HEK293 (cell line): ENCODE results near the gene CCDC178.
A peak's percentile ranks its signal among the peaks of the same experiment; 100 is the strongest.

Experiments
- CTCF ChIA-PET: fragments of 350-600 bp; formaldehyde crosslinking; extraction: SDS; loops from one replicate; lab custom pipeline; 2021; ENCODE audit warnings: antibody characterized with exemption; lab: Yijun Ruan, JAX
- POLR2A ChIA-PET: fragments of 300-600 bp; formaldehyde crosslinking; extraction: SDS; loops from one replicate; lab custom pipeline; 2020; ENCODE audit warnings: antibody characterized with exemption, inconsistent platforms; lab: Yijun Ruan, JAX
- H3K27ac ChIP-seq: fragments of 200-500 bp; sonication (Bioruptor generic); 2 replicates; pipeline ENCODE4 v1.5.1; 2014; ENCODE audit warnings: low read depth, low read length, control low read depth, inconsistent platforms; ENCODE audit errors: extremely low read depth
- H3K36me3 ChIP-seq, 2 experiments: fragments of 200-500 bp in 1 of 2; sonication (Bioruptor generic) in 1 of 2; 1 replicate in 1 of 2; 2 replicates in 1 of 2; pipeline ENCODE4 v1.5.1; 2014 to 2017; ENCODE audit warnings: inconsistent platforms in 2 of 2, low read length in 2 of 2; ENCODE audit not compliant: control insufficient read depth in 2 of 2, insufficient read depth in 1 of 2
- H3K4me1 ChIP-seq: fragments of 200-500 bp; sonication (Bioruptor generic); 2 replicates; pipeline ENCODE4 v1.5.1; 2014; ENCODE audit warnings: mild to moderate bottlenecking, low read length, inconsistent platforms; ENCODE audit not compliant: control insufficient read depth, insufficient read depth
- H3K4me3 ChIP-seq: 2 replicates; pipeline ENCODE4 v1.5.1; 2011; ENCODE audit warnings: low read depth, mild to moderate bottlenecking, control low read depth, low read length, moderate library complexity
- H3K9me3 ChIP-seq: fragments of 200-500 bp; sonication (Bioruptor generic); 2 replicates; pipeline ENCODE4 v1.5.1; 2014; ENCODE audit warnings: low read depth, low read length, inconsistent platforms; ENCODE audit not compliant: control insufficient read depth, insufficient read depth
- HOXD13 ChIP-seq: sonication (generic); formaldehyde crosslinking; IDR thresholded peaks from 2 replicates; pipeline ENCODE4 v1.8.0; 2022; ENCODE audit warnings: missing genetic modification reagents, borderline replicate concordance
- OVOL3 ChIP-seq: fragments of 450-650 bp; formaldehyde crosslinking; IDR thresholded peaks from 2 replicates; pipeline ENCODE4 v1.5.1; 2016; ENCODE audit warnings: missing biosample characterization, missing genetic modification characterization
- SALL2 ChIP-seq: fragments of 450-650 bp; formaldehyde crosslinking; IDR thresholded peaks from 2 replicates; pipeline ENCODE4 v1.5.0; 2017; ENCODE audit warnings: missing biosample characterization, mild to moderate bottlenecking, missing genetic modification characterization, borderline replicate concordance
- SP2 ChIP-seq: fragments of 450-650 bp; formaldehyde crosslinking; IDR thresholded peaks from 2 replicates; pipeline ENCODE4 v1.5.1; 2016; ENCODE audit warnings: missing biosample characterization, missing genetic modification characterization
- ZIC2 ChIP-seq: fragments of 450-650 bp; formaldehyde crosslinking; IDR thresholded peaks from 2 replicates; pipeline ENCODE4 v1.5.1; 2016; ENCODE audit warnings: missing biosample characterization, missing genetic modification characterization
- ZNF132 ChIP-seq: fragments of 450-650 bp; formaldehyde crosslinking; IDR thresholded peaks from 2 replicates; pipeline ENCODE4 v1.5.1; 2017; ENCODE audit warnings: missing biosample characterization, missing genetic modification characterization, borderline replicate concordance
- ZNF174 ChIP-seq: fragments of 450-650 bp; formaldehyde crosslinking; IDR thresholded peaks from 2 replicates; pipeline ENCODE4 v1.5.0; 2017; ENCODE audit warnings: missing biosample characterization, mild to moderate bottlenecking, missing genetic modification characterization
- ZNF175 ChIP-seq: fragments of 450-650 bp; formaldehyde crosslinking; IDR thresholded peaks from 2 replicates; pipeline ENCODE4 v1.5.1; 2016; ENCODE audit warnings: missing biosample characterization, missing genetic modification characterization
- ZNF23 ChIP-seq: fragments of 450-650 bp; formaldehyde crosslinking; IDR thresholded peaks from 2 replicates; pipeline ENCODE4 v1.5.1; 2016; ENCODE audit warnings: missing biosample characterization, missing genetic modification characterization, borderline replicate concordance
- ZNF324 ChIP-seq: fragments of 450-650 bp; formaldehyde crosslinking; IDR thresholded peaks from 2 replicates; pipeline ENCODE4 v1.5.1; 2016; ENCODE audit warnings: missing biosample characterization, missing genetic modification characterization
- ZNF426 ChIP-seq: fragments of 450-650 bp; formaldehyde crosslinking; IDR thresholded peaks from 2 replicates; pipeline ENCODE4 v1.5.1; 2017; ENCODE audit warnings: missing biosample characterization, missing genetic modification characterization, mild to moderate bottlenecking, inconsistent platforms, moderate library complexity
- ZNF560 ChIP-seq: fragments of 450-650 bp; formaldehyde crosslinking; IDR thresholded peaks from 2 replicates; pipeline ENCODE4 v1.5.1; 2017; ENCODE audit warnings: missing biosample characterization, missing genetic modification characterization, borderline replicate concordance
- ZNF670 ChIP-seq: fragments of 450-650 bp; formaldehyde crosslinking; IDR thresholded peaks from 2 replicates; pipeline ENCODE4 v1.5.1; 2016; ENCODE audit warnings: missing biosample characterization, missing genetic modification characterization, low read depth
- ZNF768 ChIP-seq: fragments of 450-650 bp; formaldehyde crosslinking; IDR thresholded peaks from 2 replicates; pipeline ENCODE4 v1.5.1; 2018; ENCODE audit warnings: missing biosample characterization, mild to moderate bottlenecking, missing genetic modification characterization
- ZNF791 ChIP-seq: fragments of 450-650 bp; formaldehyde crosslinking; IDR thresholded peaks from 2 replicates; pipeline ENCODE4 v1.5.1; 2016; ENCODE audit warnings: missing biosample characterization, missing genetic modification characterization
- TF ChIP-seq, protein P1 (sequence below): fragments of 450-650 bp; formaldehyde crosslinking; conservative IDR thresholded peaks from 2 replicates; pipeline ENCODE4 v1.5.1; 2016; ENCODE audit warnings: low read depth, missing biosample characterization, missing genetic modification characterization
- TF ChIP-seq, protein P2 (sequence below): fragments of 450-650 bp; formaldehyde crosslinking; IDR thresholded peaks from 2 replicates; pipeline ENCODE4 v1.5.1; 2016; ENCODE audit warnings: missing biosample characterization, missing genetic modification characterization
- TF ChIP-seq, protein P3 (sequence below): fragments of 450-650 bp; formaldehyde crosslinking; IDR thresholded peaks from 2 replicates; pipeline ENCODE4 v1.5.1; 2016; ENCODE audit warnings: missing biosample characterization, missing genetic modification characterization
- TF ChIP-seq, protein P4 (sequence below): fragments of 450-650 bp; formaldehyde crosslinking; IDR thresholded peaks from 2 replicates; pipeline ENCODE4 v1.5.1; 2016; ENCODE audit warnings: missing biosample characterization, missing genetic modification characterization
- TF ChIP-seq, protein P5 (sequence below): fragments of 450-650 bp; formaldehyde crosslinking; IDR thresholded peaks from 2 replicates; pipeline ENCODE4 v1.5.1; 2016; ENCODE audit warnings: missing biosample characterization, missing genetic modification characterization

CCDC178 gene

DNA sequence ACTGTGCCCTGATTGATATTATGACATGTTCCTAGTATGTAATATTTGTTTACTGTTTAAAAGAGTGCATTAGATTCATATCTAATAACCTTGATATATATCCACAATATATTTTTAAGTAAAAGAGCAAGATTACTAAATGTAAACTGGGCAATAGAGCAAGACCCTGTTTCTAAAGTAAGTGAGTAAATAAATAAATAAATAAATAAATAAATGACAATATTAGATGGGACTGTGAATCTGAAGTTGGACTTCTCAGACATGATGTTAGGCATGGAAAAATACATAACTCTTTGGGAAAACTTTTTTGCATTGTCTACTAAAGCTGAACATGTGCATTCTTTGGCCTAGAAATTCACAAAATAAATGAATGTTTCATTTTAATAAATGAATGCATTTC lies 164.7 kb downstream of the CCDC178 start (continued):
- TF ChIP-seq, protein P1, sequence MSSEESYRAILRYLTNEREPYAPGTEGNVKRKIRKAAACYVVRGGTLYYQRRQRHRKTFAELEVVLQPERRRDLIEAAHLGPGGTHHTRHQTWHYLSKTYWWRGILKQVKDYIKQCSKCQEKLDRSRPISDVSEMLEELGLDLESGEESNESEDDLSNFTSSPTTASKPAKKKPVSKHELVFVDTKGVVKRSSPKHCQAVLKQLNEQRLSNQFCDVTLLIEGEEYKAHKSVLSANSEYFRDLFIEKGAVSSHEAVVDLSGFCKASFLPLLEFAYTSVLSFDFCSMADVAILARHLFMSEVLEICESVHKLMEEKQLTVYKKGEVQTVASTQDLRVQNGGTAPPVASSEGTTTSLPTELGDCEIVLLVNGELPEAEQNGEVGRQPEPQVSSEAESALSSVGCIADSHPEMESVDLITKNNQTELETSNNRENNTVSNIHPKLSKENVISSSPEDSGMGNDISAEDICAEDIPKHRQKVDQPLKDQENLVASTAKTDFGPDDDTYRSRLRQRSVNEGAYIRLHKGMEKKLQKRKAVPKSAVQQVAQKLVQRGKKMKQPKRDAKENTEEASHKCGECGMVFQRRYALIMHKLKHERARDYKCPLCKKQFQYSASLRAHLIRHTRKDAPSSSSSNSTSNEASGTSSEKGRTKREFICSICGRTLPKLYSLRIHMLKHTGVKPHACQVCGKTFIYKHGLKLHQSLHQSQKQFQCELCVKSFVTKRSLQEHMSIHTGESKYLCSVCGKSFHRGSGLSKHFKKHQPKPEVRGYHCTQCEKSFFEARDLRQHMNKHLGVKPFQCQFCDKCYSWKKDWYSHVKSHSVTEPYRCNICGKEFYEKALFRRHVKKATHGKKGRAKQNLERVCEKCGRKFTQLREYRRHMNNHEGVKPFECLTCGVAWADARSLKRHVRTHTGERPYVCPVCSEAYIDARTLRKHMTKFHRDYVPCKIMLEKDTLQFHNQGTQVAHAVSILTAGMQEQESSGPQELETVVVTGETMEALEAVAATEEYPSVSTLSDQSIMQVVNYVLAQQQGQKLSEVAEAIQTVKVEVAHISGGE (tag by site-specific recombination) = peak; percentile 45
- peak; percentile 34 for TF ChIP-seq ZNF426 (tag by site-specific recombination)

DNA sequence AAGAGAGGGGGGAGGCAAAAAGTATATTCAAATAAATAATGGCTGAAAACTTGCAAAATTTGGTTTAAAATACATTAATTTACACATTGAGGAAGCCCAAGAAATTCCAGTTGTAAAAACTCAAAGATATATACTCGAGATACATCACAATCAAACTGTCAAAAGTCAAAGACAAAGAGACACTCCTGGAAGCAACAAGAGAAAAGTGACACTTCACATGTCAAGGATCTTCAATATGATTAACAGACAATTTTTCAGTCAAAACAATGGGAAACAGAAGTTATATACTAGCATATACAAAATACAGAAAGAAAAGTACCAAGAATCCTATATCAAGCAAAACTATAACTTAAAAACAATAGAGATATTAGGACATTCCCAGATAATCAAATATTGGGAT lies 170.2 kb downstream of the CCDC178 start:
- Histone ChIP-seq H3K36me3 (no peaks in the 10 kb centered on the region), H3K27ac (no peak overlapping the region), H3K4me1 (no peaks in the 10 kb centered on the region), H3K4me3 (no peak overlapping the region), H3K9me3 (no peaks in the 10 kb centered on the region)
- TF ChIP-seq SP2 (tag by site-specific recombination) (no peak), OVOL3 (no peak), HOXD13 (CRISPR knock-in tag) (no peak), ZIC2 (no peak), ZNF23 (tag by site-specific recombination) (no peak), ZNF175 (tag by site-specific recombination) (no peak), ZNF791 (tag by site-specific recombination) (no peak), ZNF132 (tag by site-specific recombination) (no peak), SALL2 (tag by site-specific recombination) (no peak), ZNF174 (tag by site-specific recombination) (no peak)
- ChIA-PET CTCF (no interaction called here), POLR2A (no interaction called here)

DNA sequence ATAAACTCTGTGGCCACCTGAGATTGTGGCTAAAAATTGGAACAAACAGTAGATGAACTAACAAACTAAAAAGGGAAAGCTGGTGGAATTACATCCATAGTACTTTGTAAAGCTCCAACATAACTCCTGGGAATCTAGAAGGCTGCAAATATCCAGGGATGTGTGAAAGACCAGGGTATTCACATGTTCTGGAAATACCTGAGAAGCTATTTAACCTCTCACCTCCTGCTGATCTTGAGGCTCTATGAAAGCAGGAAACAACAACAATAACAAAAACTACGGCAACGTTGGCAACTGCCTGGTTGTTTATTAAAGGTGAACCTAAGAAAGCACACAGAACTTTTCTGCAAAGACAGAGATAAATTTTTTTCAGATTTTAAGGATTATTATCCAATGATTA lies 171.3 kb downstream of the CCDC178 start:
- POLR2A ChIA-PET = no interaction called here

DNA sequence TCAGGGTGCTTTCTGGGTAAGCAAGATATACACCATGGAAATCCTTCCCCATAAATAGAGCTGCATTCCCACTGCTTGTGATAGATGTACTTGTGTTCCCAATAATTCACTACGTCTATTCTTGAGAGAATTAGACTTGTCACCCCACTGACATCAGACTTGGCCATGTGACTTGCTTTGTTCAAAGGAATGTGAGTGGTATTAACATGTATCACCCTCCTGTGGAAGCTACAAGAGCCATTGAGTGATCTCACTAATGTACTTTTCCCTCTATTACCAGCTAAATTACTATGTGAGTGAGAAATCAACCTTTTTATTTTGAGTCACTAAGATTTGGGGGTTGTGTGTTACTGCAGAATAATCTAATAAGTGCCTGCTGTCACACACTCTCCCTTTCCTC lies 176.0 kb downstream of the CCDC178 start:
- no peaks in the 10 kb centered on the region for H3K4me1 ChIP-seq
- no peaks in the 10 kb centered on the region for H3K36me3 ChIP-seq
- no peak overlapping the region for H3K4me3 ChIP-seq
- POLR2A ChIA-PET = no interaction called here
- CTCF ChIA-PET = no interaction called here
- H3K9me3 ChIP-seq = no peaks in the 10 kb centered on the region
- no peak overlapping the region for H3K27ac ChIP-seq
- TF ChIP-seq ZNF768 (tag by site-specific recombination) = no peak
- TF ChIP-seq, protein P2, sequence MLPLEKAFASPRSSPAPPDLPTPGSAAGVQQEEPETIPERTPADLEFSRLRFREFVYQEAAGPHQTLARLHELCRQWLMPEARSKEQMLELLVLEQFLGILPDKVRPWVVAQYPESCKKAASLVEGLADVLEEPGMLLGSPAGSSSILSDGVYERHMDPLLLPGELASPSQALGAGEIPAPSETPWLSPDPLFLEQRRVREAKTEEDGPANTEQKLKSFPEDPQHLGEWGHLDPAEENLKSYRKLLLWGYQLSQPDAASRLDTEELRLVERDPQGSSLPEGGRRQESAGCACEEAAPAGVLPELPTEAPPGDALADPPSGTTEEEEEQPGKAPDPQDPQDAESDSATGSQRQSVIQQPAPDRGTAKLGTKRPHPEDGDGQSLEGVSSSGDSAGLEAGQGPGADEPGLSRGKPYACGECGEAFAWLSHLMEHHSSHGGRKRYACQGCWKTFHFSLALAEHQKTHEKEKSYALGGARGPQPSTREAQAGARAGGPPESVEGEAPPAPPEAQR (tag by site-specific recombination) = no peak
- TF ChIP-seq, protein P3, sequence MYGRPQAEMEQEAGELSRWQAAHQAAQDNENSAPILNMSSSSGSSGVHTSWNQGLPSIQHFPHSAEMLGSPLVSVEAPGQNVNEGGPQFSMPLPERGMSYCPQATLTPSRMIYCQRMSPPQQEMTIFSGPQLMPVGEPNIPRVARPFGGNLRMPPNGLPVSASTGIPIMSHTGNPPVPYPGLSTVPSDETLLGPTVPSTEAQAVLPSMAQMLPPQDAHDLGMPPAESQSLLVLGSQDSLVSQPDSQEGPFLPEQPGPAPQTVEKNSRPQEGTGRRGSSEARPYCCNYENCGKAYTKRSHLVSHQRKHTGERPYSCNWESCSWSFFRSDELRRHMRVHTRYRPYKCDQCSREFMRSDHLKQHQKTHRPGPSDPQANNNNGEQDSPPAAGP = no peak
- no peak for TF ChIP-seq ZNF560 (tag by site-specific recombination)
- TF ChIP-seq ZNF324 (tag by site-specific recombination) = no peak
- TF ChIP-seq, protein P4, sequence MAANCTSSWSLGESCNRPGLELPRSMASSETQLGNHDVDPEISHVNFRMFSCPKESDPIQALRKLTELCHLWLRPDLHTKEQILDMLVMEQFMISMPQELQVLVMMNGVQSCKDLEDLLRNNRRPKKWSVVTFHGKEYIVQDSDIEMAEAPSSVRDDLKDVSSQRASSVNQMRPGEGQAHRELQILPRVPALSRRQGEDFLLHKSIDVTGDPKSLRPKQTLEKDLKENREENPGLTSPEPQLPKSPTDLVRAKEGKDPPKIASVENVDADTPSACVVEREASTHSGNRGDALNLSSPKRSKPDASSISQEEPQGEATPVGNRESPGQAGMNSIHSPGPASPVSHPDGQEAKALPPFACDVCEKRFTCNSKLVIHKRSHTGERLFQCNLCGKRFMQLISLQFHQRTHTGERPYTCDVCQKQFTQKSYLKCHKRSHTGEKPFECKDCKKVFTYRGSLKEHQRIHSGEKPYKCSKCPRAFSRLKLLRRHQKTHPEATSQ = no peak
- no peak for TF ChIP-seq ZNF670 (tag by site-specific recombination)

More for the DNA sequence above, 171.3 kb downstream of the CCDC178 start:
- no peak overlapping the region for H3K27ac ChIP-seq
- H3K9me3 ChIP-seq = no peaks in the 10 kb centered on the region
- TF ChIP-seq, protein P5, sequence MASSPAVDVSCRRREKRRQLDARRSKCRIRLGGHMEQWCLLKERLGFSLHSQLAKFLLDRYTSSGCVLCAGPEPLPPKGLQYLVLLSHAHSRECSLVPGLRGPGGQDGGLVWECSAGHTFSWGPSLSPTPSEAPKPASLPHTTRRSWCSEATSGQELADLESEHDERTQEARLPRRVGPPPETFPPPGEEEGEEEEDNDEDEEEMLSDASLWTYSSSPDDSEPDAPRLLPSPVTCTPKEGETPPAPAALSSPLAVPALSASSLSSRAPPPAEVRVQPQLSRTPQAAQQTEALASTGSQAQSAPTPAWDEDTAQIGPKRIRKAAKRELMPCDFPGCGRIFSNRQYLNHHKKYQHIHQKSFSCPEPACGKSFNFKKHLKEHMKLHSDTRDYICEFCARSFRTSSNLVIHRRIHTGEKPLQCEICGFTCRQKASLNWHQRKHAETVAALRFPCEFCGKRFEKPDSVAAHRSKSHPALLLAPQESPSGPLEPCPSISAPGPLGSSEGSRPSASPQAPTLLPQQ (tag by site-specific recombination) = no peak
- no peaks in the 10 kb centered on the region for H3K4me1 ChIP-seq
- no peak overlapping the region for H3K4me3 ChIP-seq
- H3K36me3 ChIP-seq = no peaks in the 10 kb centered on the region
- CTCF ChIA-PET = no interaction called here
